ENCODE results near the gene SH3GL3.

GRCh38 chr15:83565138-83565537, 118.0 kb downstream of the SH3GL3 start:
- TF ChIP-seq CTCF (IDR thresholded peaks at IDR 0.05) (no peak), POLR2A (IDR thresholded peaks at IDR 0.05) (no peak)

All from adrenal gland (tissue), 5 donors.